ENCODE data around the gene BRSK2.
A peak's percentile ranks its signal among the peaks of the same experiment; 100 is the strongest.

- TF ChIP-seq CTCF (IDR thresholded peaks at IDR 0.05) (peak in 3 of 4 experiments; percentile 32 to 41 (median 34)), EP300 (IDR thresholded peaks at IDR 0.05) (no peak), POLR2A (IDR thresholded peaks at IDR 0.05) (no peak), POLR2AphosphoS5 (IDR thresholded peaks at IDR 0.05) (peak; percentile 62)
Measured at GRCh38 chr11:1481483-1481825, 91.7 kb downstream of the BRSK2 start.

Data from gastroesophageal sphincter (tissue), 3 donors.